ENCODE results near the gene S100A3. TPM values are rescaled to one million over a fixed set of nuclear protein-coding genes. Genes with fewer than 3 reads are reported as not detected.

Gene S100A3
- total RNA-seq, 4 donors from 2014 or later = 0.88 to 1.6 TPM; not detected in 2

GRCh38 chr1:153536012-153536670 is 12.9 kb downstream of the S100A3 start:
- peak; percentile 50 to 61 for ATAC-seq
- DNase-seq = peak; percentile 65 to 83
- TF ChIP-seq CTCF (IDR thresholded peaks at IDR 0.05 in 4 of 5, conservative IDR thresholded peaks at IDR 0.05 in 1 of 5) = no peak
- TF ChIP-seq POLR2A (IDR thresholded peaks at IDR 0.05) = peak; percentile 59 to 62
- H3K27me3 ChIP-seq = no peaks in the 10 kb centered on the region
- H3K36me3 ChIP-seq = no peaks in the 10 kb centered on the region
- in situ Hi-C loops (cut with MboI; ENCODE audit: low sequenced_read_pairs in 4 of 4) (loop anchor here in 1 of 4 donors (25.0 kb wide), 1 partner anchor 451 kb away; the partner anchor contains the start of genes JTB, RAB13 and RPS27), intact Hi-C loops (cut with DNase I; ENCODE audit: low total_unique reads) (no loop called here)
- peaks cover 10 to 28% of the 10 kb centered on the region in 2 donors for H3K4me1 ChIP-seq
- H3K4me3 ChIP-seq = peak overlapping the region; percentile 54 to 70 (median 65)
- peak overlapping the region; percentile 82 to 92 (median 86) for H3K27ac ChIP-seq
- H3K9me3 ChIP-seq = no peaks in the 10 kb centered on the region

- ATAC-seq (peak; percentile 38 to 42), DNase-seq (peak; percentile 51 to 71)
- peak within 1 kb of the TSS; percentile 82 to 92 (median 86) for H3K27ac ChIP-seq
- H3K36me3 ChIP-seq = no peaks in the 10 kb centered on the region
- in situ Hi-C loops (cut with MboI; ENCODE audit: low sequenced_read_pairs in 4 of 4) (loop anchor here in 1 of 4 donors (25.0 kb wide), 1 partner anchor 452 kb away; the partner anchor contains the start of genes JTB, RAB13 and RPS27), intact Hi-C loops (cut with DNase I; ENCODE audit: low total_unique reads) (no loop called here)
- TF ChIP-seq CTCF (IDR thresholded peaks at IDR 0.05 in 4 of 5, conservative IDR thresholded peaks at IDR 0.05 in 1 of 5) (no peak), POLR2A (IDR thresholded peaks at IDR 0.05) (peak in 1 of 2 donors; percentile 76)
- H3K27me3 ChIP-seq = no peaks in the 10 kb centered on the region
- H3K4me1 ChIP-seq = peaks cover 10 to 28% of the 10 kb centered on the region in 2 donors
- peak within 1 kb of the TSS; percentile 54 to 70 (median 65) for H3K4me3 ChIP-seq
- no peaks in the 10 kb centered on the region for H3K9me3 ChIP-seq
Measured at GRCh38 chr1:153535242-153536011, 13.6 kb downstream of the S100A3 start, which contains the start of gene S100A6. Gene S100A6, minus strand, starts transcription at chr1:153535991. Its CDS starts 652 bp downstream, at chr1:153535339.

- no peak for ATAC-seq
- Histone ChIP-seq H3K27me3 (no peaks in the 10 kb centered on the region), H3K27ac (peak overlapping the region; percentile 82 to 92 (median 86)), H3K4me1 (peaks cover 10 to 28% of the 10 kb centered on the region in 2 donors), H3K36me3 (no peaks in the 10 kb centered on the region), H3K9me3 (no peaks in the 10 kb centered on the region), H3K4me3 (peak overlapping the region; percentile 54 to 70 (median 65))
- TF ChIP-seq CTCF (IDR thresholded peaks at IDR 0.05 in 4 of 5, conservative IDR thresholded peaks at IDR 0.05 in 1 of 5) = no peak
- no peak for TF ChIP-seq POLR2A (IDR thresholded peaks at IDR 0.05)
- in situ Hi-C loops (cut with MboI; ENCODE audit: low sequenced_read_pairs in 4 of 4) = loop anchor here in 1 of 4 donors (5.0 to 25.0 kb wide), 2 partner anchors 32 to 452 kb away; partner anchors contain the start of genes JTB, RAB13, RPS27 and S100A2
- intact Hi-C loops (cut with DNase I; ENCODE audit: low total_unique reads) = loop anchor here (5.0 kb wide), 1 partner anchor 82 kb away; the partner anchor contains the start of gene S100A14
- DNase-seq = no peak
Measured at GRCh38 chr1:153534925-153535241, 14.2 kb downstream of the S100A3 start.

- Histone ChIP-seq H3K4me1 (peaks cover 10 to 28% of the 10 kb centered on the region in 2 donors), H3K4me3 (peak overlapping the region; percentile 54 to 70 (median 65)), H3K27ac (peak overlapping the region; percentile 82 to 92 (median 86)), H3K27me3 (no peaks in the 10 kb centered on the region), H3K36me3 (no peaks in the 10 kb centered on the region), H3K9me3 (no peaks in the 10 kb centered on the region)
- TF ChIP-seq CTCF (IDR thresholded peaks at IDR 0.05 in 4 of 5, conservative IDR thresholded peaks at IDR 0.05 in 1 of 5) = no peak
- TF ChIP-seq POLR2A (IDR thresholded peaks at IDR 0.05) = no peak
- intact Hi-C loops (cut with DNase I; ENCODE audit: low total_unique reads) = loop anchor here (5.0 kb wide), 1 partner anchor 83 kb away; the partner anchor contains the start of gene S100A14
- DNase-seq (peak in 1 of 2 donors; percentile 38), ATAC-seq (peak in 1 of 2 donors; percentile 9)
- in situ Hi-C loops (cut with MboI; ENCODE audit: low sequenced_read_pairs in 4 of 4) = loop anchor here in 1 of 4 donors (5.0 to 25.0 kb wide), 2 partner anchors 33 to 453 kb away; partner anchors contain the start of genes JTB, RAB13, RPS27 and S100A2
Measured at GRCh38 chr1:153534226-153534924, 14.7 kb downstream of the S100A3 start.
